GDM1 (cell line): Measurements from ENCODE around the gene TIMP3.

ENCODE experiments used
- DNase-seq: peaks from one replicate; lab custom pipeline; 2025; lab: John Stamatoyannopoulos, UW

Gene TIMP3

GRCh38 chr22:32808038-32808445 is 6.5 kb downstream of the TIMP3 start:
- no peak for DNase-seq

DNA sequence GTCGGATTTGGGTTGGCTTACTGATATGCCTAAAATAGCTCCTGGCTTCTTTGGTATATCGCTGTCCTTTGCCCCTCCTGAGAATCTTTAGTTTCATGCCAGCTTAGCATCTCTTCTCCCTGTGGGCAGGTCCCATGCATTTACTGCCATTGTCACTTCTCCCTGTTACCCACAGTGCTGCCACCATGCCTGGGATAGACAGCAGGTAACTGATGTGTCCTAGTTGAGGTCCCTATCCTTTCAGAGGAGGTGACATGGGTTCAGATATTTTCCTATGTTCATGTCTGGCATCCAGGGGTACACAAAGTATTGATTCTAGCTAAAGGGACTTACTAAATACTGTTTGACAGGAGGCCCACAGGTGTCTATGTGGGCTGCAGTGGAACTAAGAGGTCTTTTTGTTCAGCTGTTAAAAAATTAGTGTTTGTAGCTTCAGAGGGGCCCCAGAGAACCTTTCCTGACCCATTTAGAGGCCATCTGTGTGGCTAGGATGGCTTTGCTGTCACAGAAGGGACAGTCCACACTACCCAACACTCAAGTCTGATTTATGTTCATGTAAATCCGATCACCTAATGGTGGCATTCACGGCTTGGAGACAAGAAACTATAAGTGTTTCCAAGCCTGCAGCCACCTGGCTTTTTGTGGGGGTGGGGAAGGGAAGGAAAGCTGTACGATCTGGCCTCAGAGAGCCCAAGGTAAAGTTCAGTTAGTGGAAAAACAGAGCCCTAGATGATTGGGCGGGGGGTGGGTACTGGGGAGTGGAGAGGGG is 8.5 kb downstream of the TIMP3 start:
- no peak for DNase-seq

- DNase-seq, result no peak
These were observed 9.1 kb downstream of the TIMP3 start for GRCh38 chr22:32810555-32811133.

DNA sequence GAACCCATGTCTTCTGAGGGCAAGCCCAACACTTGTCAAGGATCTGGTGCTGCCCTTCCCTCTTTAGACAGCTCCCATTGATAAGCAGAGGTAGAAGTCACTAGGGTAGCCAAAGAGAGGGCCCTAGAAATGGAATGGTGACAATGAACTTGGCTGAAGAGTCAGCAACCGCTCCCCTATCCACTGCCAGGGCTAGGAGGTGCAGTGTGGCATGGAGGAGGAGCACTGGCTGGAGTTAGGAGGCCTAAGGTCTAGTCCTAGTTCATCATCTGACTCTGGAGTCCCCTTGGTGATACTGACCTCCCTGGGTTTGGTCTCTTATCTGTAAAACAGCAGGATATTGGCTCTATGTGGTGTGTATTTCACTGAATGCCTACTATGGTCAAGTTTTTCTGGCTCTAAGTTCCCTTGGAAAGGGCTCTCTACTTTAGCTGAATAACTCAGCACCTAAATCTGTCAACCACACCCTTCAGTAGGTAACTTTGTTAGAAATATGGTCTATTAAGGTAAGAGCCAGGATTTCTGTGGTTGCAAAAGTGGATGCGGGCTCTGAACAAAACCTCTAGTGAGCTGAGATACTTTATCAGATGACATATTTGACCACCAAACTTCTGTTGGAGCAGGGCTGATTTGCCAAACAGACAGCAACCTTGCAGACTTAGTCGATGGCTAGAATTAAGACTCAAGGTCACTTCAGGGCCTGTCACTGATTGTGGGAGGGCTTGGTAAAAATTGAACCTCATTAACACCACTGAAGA is 10.5 kb downstream of the TIMP3 start:
- no peak for DNase-seq

GRCh38 chr22:32814285-32814860 is 12.9 kb downstream of the TIMP3 start:
- no peak for DNase-seq

GRCh38 chr22:32815059-32815458 is 13.6 kb downstream of the TIMP3 start:
- no peak for DNase-seq

DNA sequence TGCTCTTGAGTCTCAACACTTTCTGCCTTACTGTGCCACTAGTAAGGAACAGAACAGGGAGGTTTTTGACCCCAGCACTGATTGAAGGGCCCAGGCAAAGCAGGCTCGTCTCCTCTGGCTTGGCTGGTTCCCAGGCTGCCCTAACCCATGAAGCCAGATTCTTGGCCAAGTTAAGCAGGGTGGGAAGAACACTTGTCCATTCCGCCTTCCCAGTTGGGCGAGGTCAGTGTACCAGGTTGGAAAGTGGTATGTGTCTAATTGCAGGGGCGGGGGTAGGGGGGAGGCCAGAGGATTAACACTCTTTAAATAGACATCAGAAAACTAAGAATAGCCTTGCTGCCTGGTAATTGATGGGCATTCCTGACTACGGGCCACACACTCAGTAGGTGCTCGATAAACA is 14.4 kb downstream of the TIMP3 start:
- no peak for DNase-seq

DNA sequence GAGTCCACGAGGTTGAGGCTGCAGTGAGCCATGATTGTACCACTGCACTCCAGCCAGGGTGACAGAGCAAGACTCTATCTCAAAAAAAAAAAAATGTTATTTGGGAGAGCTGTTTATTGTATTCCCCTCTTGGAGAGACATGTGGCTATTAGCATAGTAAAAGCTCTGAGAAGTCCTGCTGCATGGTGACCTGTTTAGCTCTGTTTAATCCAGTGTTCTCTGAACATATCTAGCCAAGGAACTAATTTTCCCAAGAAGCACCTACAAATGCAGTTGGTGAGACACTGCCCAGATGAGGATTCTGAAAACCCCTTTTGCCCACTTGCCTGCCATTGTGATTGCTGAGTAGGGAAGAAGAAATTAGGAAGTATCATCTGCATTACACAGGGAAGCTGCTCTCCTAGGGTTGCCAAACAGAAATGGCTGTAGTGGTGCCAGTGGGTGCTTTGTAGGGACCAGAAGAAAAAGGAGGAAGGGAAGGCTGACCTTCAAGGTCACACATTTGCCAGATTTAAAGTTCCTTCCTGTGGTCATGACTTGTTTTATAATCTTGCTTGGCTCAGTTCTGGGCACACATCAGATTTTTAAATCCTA is 15.7 kb downstream of the TIMP3 start:
- DNase-seq, result no peak

DNA sequence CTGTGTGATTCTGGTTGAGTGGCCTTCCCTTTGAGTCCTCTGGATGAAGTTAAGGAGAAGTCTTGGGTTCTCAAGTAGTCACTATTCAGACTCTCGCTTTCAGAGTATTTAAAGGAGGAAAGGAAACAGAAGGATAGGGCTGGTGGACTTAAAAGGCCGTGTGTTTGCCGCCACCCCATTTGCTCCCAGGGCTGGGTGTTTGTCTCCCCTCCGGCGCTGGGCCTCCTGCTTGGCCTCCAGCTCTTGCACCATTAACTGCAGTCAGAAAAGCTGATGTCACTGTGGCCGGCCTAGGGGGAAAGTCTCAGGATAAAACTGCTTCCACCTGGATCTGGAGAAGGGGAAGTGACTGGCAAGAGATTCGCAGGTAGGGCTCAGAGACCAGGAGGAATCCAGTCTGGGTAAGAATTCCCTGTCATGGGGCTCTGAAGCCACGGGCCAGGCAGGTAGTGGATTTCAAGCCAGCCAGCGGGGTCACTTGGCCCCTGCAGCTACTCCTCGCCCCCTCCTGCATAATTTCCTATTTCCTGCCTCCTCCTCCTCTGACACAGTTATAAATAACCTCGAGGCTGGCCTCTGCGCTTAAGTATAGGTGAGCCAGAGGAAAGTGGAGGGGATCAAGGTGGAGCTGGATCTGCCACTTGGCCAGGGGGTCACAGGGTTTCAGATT is 17.1 kb downstream of the TIMP3 start:
- no peak for DNase-seq

GRCh38 chr22:32819120-32819519 is 17.6 kb downstream of the TIMP3 start:
- no peak for DNase-seq

GRCh38 chr22:32820131-32821119 is 18.9 kb downstream of the TIMP3 start:
- DNase-seq, result no peak

DNA sequence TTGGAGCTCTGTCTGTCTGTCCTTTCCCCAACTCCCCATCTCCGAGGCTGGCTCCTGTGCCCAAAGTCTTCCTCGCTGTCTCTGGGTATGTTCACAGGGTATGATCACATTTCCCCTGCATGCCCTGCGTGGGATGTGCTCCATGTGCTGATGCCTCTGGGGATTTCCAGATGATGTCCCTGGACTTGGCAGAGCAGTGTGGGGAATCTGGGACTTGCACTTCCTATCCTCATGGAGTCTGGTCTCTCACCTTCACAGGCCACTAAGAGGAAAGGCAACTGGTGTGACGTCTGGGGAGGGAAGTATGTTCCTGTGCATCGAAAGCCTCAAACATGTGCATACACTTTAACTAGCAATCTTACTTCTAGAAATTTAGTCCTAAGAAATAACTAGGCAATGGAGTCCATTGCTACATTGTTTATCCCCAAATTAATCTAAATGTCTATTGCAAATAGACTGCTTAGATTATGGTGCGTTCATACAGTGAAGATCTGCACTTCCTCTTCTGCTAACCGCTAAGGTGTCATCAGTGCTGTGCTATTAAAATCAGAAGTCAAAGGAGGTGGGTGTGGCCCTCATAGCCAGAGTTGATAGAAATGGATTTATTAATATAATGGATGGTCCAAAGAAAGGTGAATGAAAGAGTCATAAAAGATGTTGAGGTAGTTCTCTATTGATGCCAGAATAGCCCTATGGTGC is 20.8 kb downstream of the TIMP3 start:
- DNase-seq, result no peak

DNA sequence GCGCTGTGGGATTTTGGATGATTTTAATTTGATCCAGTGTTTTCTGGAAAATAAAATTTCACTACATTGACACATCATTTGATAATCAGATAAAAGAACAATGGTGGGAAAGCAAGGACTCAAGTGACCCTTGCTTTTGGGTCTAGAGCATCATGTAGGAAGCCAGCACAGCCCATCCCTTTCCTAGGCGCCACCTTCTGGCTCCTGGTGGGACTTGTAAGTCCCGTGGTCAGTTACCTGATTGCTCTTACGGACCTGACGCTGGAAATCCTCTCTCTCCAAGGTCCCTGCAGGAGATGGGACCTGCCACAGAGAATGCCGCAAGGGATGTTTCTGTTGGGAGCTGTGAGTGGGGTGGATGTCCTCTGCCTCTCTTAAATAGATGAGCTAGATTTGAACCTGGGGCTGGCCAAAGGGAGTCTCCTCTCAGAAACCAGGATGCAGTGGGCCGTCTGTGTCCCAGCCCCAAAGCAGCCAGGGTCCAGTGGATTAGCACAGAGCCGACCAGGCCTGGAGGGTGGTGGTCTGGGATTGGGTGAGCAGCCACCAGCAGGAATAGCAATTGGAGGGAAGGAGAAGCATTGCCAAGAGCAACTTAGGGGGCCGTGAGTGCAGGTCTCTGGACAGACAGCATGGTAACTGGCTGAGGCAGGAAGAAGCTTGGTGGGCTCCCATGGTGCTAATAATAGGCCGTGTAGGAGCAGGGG is 21.7 kb downstream of the TIMP3 start:
- no peak for DNase-seq

GRCh38 chr22:32824531-32825312 is 23.2 kb downstream of the TIMP3 start:
- DNase-seq, result no peak

DNA sequence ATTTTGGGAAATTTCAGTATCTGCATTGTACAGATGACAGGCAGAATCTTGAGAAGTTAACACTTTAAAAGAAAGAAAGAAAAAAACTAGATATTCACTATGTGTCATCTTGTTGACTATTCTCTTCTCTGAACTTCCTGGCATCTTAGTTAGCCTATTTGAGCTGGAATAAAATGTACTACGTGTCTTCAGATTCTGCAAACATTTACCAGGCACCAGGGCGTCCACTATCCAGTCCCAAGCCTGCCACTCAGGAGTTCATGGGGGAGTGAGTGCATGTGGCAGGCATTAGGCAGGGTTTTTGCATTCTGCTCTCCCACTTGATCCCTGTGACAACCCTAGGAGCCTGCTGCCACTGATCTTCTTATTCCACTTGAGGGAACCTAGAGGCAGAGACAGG is 25.0 kb downstream of the TIMP3 start:
- no peak for DNase-seq

GRCh38 chr22:32827049-32827602 is 25.6 kb downstream of the TIMP3 start:
- no peak for DNase-seq

GRCh38 chr22:32828150-32828549 is 26.6 kb downstream of the TIMP3 start:
- no peak for DNase-seq

- no peak for DNase-seq
These were observed 27.1 kb downstream of the TIMP3 start for GRCh38 chr22:32828561-32828960.
